ENCODE measurements around the gene MGARP.

Gene MGARP

DNA sequence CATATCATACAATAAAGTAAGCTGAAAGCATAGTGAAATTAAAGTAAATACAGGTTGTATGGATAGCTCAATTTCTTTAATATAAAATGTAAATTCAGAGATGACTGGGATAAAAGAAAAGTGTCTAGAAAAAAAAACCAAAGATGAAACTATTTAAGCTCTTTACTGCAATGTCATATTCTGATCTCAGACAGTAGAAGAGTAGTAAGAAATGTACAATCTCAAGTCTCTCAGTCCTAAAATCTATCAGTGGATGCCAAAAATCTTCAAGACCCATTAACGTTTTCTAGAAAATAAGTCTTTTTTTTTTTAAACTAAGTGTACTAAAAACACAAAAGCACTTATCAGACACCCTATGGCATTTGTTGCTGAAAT is 13.8 kb downstream of the MGARP start:
- TF ChIP-seq, protein P1, sequence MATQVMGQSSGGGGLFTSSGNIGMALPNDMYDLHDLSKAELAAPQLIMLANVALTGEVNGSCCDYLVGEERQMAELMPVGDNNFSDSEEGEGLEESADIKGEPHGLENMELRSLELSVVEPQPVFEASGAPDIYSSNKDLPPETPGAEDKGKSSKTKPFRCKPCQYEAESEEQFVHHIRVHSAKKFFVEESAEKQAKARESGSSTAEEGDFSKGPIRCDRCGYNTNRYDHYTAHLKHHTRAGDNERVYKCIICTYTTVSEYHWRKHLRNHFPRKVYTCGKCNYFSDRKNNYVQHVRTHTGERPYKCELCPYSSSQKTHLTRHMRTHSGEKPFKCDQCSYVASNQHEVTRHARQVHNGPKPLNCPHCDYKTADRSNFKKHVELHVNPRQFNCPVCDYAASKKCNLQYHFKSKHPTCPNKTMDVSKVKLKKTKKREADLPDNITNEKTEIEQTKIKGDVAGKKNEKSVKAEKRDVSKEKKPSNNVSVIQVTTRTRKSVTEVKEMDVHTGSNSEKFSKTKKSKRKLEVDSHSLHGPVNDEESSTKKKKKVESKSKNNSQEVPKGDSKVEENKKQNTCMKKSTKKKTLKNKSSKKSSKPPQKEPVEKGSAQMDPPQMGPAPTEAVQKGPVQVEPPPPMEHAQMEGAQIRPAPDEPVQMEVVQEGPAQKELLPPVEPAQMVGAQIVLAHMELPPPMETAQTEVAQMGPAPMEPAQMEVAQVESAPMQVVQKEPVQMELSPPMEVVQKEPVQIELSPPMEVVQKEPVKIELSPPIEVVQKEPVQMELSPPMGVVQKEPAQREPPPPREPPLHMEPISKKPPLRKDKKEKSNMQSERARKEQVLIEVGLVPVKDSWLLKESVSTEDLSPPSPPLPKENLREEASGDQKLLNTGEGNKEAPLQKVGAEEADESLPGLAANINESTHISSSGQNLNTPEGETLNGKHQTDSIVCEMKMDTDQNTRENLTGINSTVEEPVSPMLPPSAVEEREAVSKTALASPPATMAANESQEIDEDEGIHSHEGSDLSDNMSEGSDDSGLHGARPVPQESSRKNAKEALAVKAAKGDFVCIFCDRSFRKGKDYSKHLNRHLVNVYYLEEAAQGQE (IDR thresholded peaks at IDR 0.05; ENCODE audit: low read depth), result no peak
- TF ChIP-seq CREB1 (IDR thresholded peaks at IDR 0.05; ENCODE audit: low read depth) (no peak), ZBTB7A (IDR thresholded peaks at IDR 0.05; ENCODE audit: low read depth) (no peak), CEBPB (IDR thresholded peaks at IDR 0.05) (no peak), TEAD4 (IDR thresholded peaks at IDR 0.05) (no peak), EP300 (IDR thresholded peaks at IDR 0.05; ENCODE audit: borderline replicate concordance) (no peak), FOXM1 (IDR thresholded peaks at IDR 0.05; ENCODE audit: borderline replicate concordance, low read depth) (no peak), RAD21 (IDR thresholded peaks at IDR 0.05; ENCODE audit: low read depth) (no peak), EGR1 (IDR thresholded peaks at IDR 0.05) (no peak)
- TF ChIP-seq, protein P2, sequence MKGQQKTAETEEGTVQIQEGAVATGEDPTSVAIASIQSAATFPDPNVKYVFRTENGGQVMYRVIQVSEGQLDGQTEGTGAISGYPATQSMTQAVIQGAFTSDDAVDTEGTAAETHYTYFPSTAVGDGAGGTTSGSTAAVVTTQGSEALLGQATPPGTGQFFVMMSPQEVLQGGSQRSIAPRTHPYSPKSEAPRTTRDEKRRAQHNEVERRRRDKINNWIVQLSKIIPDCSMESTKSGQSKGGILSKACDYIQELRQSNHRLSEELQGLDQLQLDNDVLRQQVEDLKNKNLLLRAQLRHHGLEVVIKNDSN (IDR thresholded peaks at IDR 0.05), result no peak

GRCh38 chr4:139265654-139266053 is 14.4 kb downstream of the MGARP start:
- no peak for TF ChIP-seq NFIC (IDR thresholded peaks at IDR 0.05)
- no peak for TF ChIP-seq TCF12 (IDR thresholded peaks at IDR 0.05; ENCODE audit: low read depth)
- TF ChIP-seq TAF1 (IDR thresholded peaks at IDR 0.05; ENCODE audit: low read depth), result no peak
- TF ChIP-seq, protein P3, sequence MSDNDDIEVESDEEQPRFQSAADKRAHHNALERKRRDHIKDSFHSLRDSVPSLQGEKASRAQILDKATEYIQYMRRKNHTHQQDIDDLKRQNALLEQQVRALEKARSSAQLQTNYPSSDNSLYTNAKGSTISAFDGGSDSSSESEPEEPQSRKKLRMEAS (IDR thresholded peaks at IDR 0.05), result no peak
- no peak for TF ChIP-seq CEBPB (IDR thresholded peaks at IDR 0.05)
- no peak for TF ChIP-seq EGR1 (IDR thresholded peaks at IDR 0.05)
- TF ChIP-seq EP300 (IDR thresholded peaks at IDR 0.05; ENCODE audit: borderline replicate concordance), result no peak
- TF ChIP-seq ZBTB7A (IDR thresholded peaks at IDR 0.05; ENCODE audit: low read depth), result no peak
- TF ChIP-seq, protein P1 (IDR thresholded peaks at IDR 0.05; ENCODE audit: low read depth), result no peak
- no peak for TF ChIP-seq CREB1 (IDR thresholded peaks at IDR 0.05; ENCODE audit: low read depth)
- TF ChIP-seq FOXM1 (IDR thresholded peaks at IDR 0.05; ENCODE audit: borderline replicate concordance, low read depth), result no peak
- no peak for TF ChIP-seq TEAD4 (IDR thresholded peaks at IDR 0.05)
- TF ChIP-seq RAD21 (IDR thresholded peaks at IDR 0.05; ENCODE audit: low read depth), result no peak
- no peak for TF ChIP-seq YY1 (IDR thresholded peaks at IDR 0.05; ENCODE audit: low read depth)
- TF ChIP-seq, protein P2 (IDR thresholded peaks at IDR 0.05), result no peak

GRCh38 chr4:139256349-139256748 is 23.7 kb downstream of the MGARP start:
- TF ChIP-seq, protein P3 (IDR thresholded peaks at IDR 0.05), result no peak
- TF ChIP-seq TAF1 (IDR thresholded peaks at IDR 0.05; ENCODE audit: low read depth), result no peak
- TF ChIP-seq CEBPB (IDR thresholded peaks at IDR 0.05), result no peak
- TF ChIP-seq TCF12 (IDR thresholded peaks at IDR 0.05; ENCODE audit: low read depth), result no peak

- TF ChIP-seq FOXM1 (IDR thresholded peaks at IDR 0.05; ENCODE audit: borderline replicate concordance, low read depth) (no peak), CEBPB (IDR thresholded peaks at IDR 0.05) (no peak)
These were observed 26.3 kb downstream of the MGARP start for GRCh38 chr4:139253713-139254112.

DNA sequence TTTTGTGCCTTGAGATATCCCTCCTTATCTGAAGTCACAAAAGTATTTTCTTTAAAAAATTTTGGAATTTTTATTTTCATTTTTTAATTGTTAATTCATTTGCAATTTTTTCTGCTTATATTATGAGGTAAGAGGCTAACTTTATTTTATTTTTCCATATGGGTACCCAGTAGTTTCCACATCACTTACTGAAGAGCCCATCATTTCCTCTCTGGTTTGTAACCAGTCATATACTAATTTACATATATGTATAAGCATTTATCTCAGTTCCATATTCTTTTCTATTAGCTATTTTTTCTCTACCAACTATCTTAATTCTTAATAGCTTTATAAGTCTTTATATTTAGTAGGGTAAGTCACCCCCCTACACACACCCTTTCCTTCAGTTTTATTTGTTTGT is 27.0 kb downstream of the MGARP start:
- TF ChIP-seq RAD21 (IDR thresholded peaks at IDR 0.05; ENCODE audit: low read depth) (no peak), NFIC (IDR thresholded peaks at IDR 0.05) (no peak), TEAD4 (IDR thresholded peaks at IDR 0.05) (no peak), YY1 (IDR thresholded peaks at IDR 0.05; ENCODE audit: low read depth) (no peak), FOXM1 (IDR thresholded peaks at IDR 0.05; ENCODE audit: borderline replicate concordance, low read depth) (no peak), ZBTB7A (IDR thresholded peaks at IDR 0.05; ENCODE audit: low read depth) (no peak)
- TF ChIP-seq, protein P1 (IDR thresholded peaks at IDR 0.05; ENCODE audit: low read depth), result no peak
- TF ChIP-seq, protein P2 (IDR thresholded peaks at IDR 0.05), result no peak

Data from Ishikawa (cell line).